GM18873 (cell line): ENCODE measurements around the gene TRIM75.
"Not testable (repeated sequence)": the region's sequence is repeated elsewhere in the genome, so short reads cannot be mapped to it uniquely, and the experiment has no call there.

ENCODE experiments used
- ATAC-seq: cut with Tn5 transposase; IDR thresholded peaks from one replicate; pipeline ENCODE4 v1.9.1; 2021; ENCODE audit warnings: mild to moderate bottlenecking, moderate library complexity, moderate number of reproducible peaks; ENCODE audit not compliant: unreplicated experiment, low FRiP score

Gene TRIM75

DNA sequence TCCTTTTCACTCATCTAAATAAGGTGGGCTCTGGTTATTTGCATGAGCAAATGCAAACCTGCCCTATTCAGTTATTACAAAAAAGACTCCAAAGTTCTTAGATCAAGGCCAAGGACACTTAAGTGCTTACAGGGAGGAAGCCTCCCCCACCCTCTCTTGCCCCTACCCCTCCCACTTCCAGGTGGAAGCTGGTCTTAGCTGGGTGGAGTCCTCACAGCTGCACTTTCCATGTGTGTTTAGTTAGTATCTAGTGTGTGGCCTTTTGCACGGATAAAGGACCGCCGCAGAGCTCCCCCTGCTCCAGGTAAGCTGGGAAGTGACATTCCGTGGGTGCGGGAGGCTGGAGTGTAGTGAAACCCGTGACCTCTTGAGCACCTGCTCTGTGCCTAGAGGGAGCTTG lies at the start of gene TRIM75:
Gene TRIM75 (plus strand): TSS at position 222 of the 400 bp plus-strand sequence. CDS start 5,282 bp downstream, outside the sequence.
- ATAC-seq: no peak

- no peak for ATAC-seq
These were observed 48.2 kb upstream of the TRIM75 start for GRCh38 chr4:165005352-165005925.

DNA sequence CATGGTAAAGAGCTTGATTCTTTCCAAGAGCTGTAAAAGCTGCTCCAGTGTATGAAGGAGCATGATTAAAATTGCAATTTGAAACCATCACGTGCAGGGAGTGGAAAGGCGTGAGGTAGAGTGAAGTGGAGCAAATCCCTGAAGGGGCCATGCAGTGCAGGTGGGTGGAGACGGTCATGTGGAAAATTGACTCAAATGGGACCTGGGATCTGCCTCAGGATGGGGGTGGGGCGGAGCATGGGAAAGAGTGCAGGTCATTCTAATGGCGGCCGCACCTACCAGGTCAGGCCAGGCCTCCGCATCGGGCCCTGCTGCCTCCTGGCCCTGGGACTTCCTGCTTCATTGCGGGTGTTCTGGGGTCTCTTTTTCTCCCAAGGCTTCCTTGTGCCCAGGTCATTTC lies 47.2 kb upstream of the TRIM75 start:
- no peak for ATAC-seq

GRCh38 chr4:165006886-165007285 lies 46.8 kb upstream of the TRIM75 start:
- no peak for ATAC-seq

DNA sequence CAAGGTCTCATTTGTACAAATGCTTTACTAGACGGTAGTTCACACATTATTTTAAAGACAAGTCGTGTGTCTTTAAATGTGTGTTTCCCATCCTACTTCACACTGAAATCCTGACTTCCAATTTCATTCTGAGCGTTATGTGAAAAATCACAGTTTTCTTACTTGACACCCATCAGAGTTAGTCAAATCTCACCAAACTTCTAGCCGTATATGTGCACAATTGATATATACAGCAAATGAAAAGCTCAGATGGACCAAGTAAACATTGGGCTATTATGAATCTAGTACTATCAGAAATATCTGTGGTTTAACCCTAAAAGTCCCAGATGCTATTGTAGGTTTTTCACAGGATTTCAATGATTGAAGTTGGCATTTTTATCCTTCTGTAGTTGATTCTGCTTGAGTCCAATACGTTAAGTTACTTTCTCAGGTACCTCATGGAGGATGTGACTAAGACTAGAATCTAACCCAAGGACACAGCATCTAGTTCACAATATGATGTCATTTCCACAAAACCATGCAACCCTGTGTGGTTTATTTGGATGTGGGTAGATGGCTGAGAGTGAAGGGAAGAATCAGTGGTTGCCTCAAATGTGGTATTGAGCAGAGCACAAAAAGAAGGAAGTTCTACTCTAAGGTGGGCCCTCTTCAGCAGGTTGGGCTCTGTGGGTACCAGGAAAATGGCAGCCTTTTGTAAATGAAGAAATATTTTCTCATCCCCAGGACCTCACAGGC lies 44.0 kb upstream of the TRIM75 start:
- ATAC-seq: no peak

DNA sequence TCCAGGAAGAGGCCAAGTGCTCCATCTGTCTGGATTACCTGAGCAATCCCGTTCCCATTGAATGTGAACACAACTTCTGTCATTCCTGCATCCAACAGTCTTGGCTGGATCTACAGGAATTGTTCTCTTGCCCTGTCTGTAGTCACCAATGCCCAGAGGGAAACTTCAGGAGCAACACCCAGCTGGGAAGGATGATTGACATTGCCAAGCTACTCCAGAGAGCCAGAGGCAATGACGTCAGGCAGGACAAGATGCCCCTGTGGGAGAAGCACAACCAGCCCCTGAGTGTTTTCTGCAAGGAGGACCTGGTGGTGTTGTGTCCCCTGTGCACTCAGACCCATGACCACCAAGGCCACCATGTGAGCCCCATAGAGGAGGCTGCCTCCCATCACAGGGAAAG lies 43.2 kb upstream of the TRIM75 start:
- ATAC-seq: no peak

- ATAC-seq: no peak
These were observed 42.7 kb upstream of the TRIM75 start for GRCh38 chr4:165010991-165011390.

GRCh38 chr4:165011403-165011802 lies 42.3 kb upstream of the TRIM75 start:
- no peak for ATAC-seq

GRCh38 chr4:165013691-165014090 lies 40.0 kb upstream of the TRIM75 start:
- ATAC-seq: no peak

GRCh38 chr4:165016971-165017370 lies 36.7 kb upstream of the TRIM75 start:
- no peak for ATAC-seq

DNA sequence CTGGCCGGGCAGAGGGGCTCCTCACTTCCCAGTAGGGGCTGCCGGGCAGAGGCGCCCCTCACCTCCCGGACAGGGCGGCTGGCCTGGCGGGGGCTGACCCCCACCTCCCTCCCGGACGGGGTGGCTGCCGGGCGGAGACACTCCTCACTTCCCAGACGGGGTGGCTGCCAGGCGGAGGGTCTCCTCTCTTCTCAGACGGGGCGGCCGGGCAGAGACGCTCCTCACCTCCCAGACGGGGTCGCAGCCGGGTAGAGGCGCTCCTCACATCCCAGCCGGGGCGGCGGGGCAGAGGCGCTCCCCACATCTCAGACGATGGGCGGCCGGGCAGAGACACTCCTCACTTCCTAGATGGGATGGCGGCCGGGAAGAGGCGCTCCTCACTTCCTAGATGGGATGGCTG lies 33.7 kb upstream of the TRIM75 start:
- not testable (repeated sequence) for ATAC-seq

- ATAC-seq: not testable (repeated sequence)
These were observed 27.9 kb upstream of the TRIM75 start for GRCh38 chr4:165025782-165026181.

- no peak for ATAC-seq
These were observed 25.8 kb upstream of the TRIM75 start for GRCh38 chr4:165027762-165028402.

DNA sequence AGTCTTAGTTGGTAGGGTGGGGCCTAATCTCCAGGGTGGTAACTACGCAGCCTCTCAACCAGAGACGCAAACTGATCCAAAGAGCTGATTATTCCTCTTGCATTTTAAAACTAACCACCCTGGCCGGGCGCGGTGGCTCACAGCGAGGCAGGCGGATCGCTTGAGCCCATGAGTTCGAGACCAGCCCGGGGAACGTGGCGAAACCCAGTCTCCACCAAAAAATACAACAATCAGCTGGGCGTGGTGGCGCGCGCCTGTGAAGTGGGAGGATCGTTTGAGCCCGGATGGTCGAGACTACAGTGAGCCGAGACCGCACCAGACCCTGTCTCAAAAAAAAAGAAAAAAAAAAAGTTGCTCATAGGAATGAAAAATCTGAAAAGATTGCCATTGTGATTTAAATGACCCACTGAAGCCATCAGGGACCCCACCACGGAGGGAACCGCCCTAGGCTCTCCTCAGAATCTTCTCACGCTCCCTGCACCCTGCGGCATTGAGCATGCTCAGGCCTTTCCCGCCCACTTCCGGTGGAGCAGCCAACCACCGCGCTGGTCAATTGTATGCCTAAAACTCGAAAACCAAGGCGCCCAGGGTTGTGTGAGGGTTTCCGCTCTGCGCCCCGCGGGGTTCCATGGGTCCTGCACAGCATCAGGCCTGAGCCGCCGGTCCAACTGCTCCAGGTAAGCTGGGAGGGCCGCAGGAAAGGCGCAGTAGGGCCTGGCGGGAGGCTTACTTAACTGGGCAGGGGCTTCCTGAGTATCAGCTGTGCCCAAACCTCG lies 22.0 kb upstream of the TRIM75 start, which contains the start of gene TRIM60:
Gene TRIM60 (plus strand): TSS at position 564 of the 776 bp plus-strand sequence. CDS start 8,074 bp downstream, outside the sequence.
- ATAC-seq: no peak

DNA sequence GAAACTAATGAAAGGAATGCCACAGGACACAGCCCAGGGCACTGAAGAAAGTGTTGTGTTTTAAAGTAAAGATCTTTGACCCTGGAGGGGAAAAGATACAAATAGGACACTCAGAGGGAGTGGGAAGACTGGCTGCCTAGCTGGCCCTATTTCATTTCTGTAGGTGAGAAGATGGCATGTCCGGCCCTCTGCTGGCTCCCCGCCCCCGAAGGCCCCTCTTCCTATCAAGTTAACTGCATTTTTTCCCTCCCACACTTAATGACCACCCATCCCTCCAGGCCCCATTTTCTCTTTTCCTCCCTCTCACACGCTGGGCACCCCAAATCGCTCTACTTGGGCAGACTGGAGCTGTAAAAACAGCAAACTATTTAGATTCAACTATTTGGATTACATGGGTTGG lies 5.5 kb upstream of the TRIM75 start:
- no peak for ATAC-seq

- ATAC-seq: no peak
These were observed 1.0 kb upstream of the TRIM75 start for GRCh38 chr4:165052627-165053026.

GRCh38 chr4:165055601-165056000 lies 1.9 kb downstream of the TRIM75 start:
- ATAC-seq: no peak

DNA sequence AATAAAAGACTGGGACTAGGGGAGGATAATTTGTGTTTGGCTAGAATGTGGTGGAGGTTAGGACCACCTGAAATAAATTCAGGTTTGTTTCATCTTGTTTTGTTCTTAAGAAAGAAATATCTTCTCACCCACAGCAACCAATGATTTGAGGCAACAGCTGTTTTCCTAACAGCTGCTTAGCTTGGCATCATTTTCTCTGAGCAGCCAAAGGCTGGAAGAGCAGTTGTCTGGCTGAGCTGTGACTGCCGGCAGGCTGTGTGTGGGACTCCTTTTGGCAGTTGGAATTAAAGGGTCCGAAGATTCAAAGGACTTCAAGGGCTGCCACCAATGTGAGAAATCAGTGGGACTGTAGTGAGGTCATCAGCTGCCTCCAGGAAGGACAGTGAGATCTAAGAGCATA lies 5.0 kb downstream of the TRIM75 start:
- no peak for ATAC-seq

DNA sequence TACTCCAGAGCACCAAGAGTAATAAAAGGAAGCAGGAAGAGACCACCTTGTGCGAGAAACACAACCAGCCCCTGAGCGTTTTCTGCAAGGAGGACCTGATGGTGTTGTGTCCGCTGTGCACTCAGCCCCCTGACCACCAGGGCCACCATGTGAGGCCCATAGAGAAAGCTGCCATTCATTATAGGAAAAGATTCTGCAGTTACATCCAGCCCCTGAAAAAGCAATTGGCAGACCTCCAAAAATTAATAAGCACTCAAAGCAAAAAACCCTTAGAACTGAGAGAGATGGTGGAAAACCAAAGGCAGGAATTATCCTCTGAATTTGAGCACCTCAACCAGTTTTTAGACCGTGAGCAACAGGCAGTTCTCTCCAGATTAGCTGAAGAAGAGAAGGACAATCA lies 5.7 kb downstream of the TRIM75 start:
- ATAC-seq: no peak

DNA sequence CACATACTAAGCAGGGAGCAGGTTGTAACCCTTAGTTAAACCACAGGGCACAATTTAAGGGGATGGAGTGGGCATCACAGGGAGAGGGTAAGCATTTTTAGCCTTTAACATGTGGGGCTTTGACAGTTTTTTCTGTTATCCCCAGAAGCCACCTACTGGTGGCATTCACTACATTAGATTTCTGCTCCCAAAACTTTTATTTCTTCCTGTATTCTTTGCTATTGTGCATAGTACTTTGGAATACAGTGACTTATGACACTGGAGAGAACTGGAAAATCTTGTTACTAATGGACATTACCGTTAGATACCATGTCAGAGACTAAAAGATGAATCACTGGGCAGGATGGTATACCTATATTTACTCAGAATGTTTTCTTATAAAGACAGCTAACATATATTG lies 7.3 kb downstream of the TRIM75 start:
- ATAC-seq: no peak

DNA sequence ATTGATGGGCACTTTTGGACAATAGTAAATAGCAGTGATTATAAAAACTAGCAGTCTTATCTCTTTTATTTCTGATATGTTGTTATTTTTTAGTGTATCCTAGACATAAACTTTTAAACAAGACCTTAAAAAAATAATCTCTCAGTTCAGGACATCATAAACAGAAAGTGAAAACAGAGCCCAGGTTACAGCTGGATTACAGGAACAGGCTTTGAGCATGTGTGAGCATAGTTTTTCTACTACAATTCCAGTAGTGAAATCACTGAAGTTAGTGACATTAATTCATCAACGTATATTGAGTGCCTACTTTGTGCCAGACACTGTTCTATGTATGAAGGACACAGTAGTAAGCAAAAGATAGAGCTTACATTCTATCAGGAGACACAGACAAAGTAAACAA lies 16.9 kb downstream of the TRIM75 start:
- no peak for ATAC-seq
